GM19025 (cell line): ENCODE results near the gene NOTCH1.

Source experiments
- ATAC-seq: cut with Tn5 transposase; IDR thresholded peaks from one replicate; pipeline ENCODE4 v1.9.1; 2021; ENCODE audit warnings: mild to moderate bottlenecking, low read depth, moderate library complexity; ENCODE audit not compliant: unreplicated experiment

Gene NOTCH1

DNA sequence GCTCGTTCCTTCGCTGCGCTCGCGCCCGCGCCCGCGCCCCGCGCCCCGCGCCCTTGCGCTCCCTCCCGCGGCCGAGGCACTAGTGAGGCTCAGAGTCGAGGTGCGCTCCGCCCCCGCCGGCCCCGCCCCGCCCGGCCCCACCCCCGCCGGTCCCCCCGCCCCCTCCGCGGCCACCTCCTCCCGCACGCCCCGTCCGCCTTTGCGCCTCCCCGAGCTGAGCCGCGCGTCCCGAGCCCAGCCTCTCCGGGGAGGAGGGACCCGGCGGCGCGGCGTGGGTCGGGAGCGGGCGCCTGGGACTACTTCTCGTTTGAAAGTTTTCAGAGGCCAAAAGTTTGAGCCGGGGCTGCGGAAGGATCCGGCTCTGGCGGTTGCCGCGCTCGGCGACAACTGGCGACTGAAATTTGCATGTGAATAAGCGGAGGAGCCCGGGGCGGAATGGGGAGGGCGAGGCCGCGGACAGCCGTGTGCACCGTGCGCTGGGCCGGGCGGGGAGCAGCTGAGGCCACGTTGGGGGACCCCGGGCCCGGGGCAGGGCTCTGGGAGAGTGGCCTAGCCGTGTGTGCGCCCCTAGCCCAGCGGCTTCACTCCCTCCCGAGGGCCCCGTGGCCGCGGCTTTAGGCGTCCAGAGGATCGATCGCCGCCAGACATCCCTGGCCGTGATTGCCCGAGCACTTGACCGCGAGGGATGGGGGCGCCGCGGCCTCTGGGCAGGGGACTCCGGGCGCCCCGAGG, at the start of gene NOTCH1:
NOTCH1 (minus strand) TSS at position 84 of the 732 bp plus-strand sequence. CDS start 262 bp downstream, outside the sequence.
- ATAC-seq = peak; percentile 71

GRCh38 chr9:136594492-136594891, 48.6 kb upstream of the NOTCH1 start:
- no peak for ATAC-seq

DNA sequence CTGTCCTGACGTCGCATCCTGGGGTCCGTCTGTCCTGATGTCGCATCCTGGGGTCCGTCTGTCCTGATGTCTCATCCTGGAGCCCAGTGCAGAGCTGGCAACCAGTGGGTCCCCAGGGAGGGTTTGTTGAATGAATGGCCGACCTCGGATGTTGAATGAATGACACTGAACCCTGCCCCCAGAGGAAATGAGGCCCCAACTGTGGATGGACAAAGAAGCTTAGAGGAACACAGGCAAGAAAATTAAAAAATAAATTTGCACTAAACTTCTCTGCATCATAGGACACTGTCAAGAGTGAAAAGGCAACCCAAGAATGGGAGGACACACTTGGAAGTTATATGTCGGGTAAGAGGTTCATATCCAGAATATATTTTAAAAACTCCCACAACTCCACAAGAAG, 47.7 kb upstream of the NOTCH1 start:
- ATAC-seq = no peak

DNA sequence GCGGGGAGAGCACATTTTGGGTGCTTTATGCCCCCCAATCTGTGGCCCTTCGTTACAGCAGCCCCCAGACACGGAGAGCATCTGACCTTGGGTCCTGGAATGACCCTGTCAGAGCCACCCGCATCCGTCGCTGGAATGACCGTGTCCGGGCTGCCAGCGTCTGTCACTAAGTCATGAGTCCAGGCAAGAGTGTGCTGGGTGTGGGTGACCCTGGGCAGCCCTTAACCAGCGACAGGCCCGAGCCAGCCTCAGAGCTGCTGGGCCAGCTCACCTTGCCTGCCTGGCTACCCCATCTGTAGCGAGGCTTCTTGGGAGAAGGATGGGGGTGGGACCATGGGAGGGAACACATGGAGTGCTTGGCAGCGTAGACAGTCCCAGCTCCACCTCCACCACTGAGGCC, 46.8 kb upstream of the NOTCH1 start:
- no peak for ATAC-seq

GRCh38 chr9:136590821-136591752, 45.2 kb upstream of the NOTCH1 start:
- no peak for ATAC-seq

DNA sequence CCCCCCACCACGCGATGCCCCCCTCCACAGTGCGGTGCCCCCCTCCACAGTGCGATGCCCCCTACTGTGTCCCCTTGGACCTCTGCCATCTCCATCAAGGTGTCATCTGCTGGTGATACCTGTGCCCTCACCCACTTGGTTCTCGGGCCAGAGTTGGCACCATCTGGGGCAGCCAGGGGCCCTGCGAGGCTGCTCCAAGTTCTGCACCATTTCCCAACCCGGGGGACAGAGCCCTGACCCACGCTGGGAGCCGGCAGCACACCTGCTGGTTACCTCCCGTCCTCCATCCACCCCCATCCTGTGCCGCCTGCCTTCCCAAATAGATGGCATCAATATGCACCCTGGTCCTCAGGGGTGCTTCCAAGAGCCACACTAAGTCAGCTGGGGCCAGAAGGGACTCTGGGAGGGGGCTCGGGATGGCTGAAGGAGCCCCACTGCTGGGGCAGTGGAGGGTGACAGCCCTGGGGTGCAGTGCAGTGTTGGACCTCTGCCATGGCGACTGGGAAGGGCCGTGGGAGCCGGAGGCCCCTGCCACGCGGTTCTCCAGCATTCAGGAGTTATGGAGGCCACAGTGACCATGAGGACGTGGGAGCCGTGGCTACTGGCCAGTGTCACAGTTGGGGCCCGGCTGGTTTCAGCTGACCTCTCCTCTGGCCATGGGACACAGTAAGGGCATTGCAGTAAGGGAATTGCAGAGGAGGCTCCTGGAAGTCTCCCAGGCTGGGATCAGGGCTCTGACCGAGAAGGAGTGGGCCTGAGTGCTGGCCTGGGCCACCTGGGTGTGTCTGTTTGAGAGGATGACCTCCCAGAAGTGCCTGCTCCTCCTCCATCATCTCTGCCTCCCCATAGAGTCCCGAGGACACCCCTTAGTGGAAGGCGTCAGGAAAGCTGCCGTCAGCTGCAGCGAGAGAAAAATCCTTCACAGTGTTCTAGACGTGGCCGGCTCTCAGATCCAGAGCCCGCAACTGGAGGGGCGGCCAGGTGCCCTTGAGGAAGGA, 44.2 kb upstream of the NOTCH1 start:
- ATAC-seq = no peak

GRCh38 chr9:136588663-136589464, 43.0 kb upstream of the NOTCH1 start:
- ATAC-seq = no peak

DNA sequence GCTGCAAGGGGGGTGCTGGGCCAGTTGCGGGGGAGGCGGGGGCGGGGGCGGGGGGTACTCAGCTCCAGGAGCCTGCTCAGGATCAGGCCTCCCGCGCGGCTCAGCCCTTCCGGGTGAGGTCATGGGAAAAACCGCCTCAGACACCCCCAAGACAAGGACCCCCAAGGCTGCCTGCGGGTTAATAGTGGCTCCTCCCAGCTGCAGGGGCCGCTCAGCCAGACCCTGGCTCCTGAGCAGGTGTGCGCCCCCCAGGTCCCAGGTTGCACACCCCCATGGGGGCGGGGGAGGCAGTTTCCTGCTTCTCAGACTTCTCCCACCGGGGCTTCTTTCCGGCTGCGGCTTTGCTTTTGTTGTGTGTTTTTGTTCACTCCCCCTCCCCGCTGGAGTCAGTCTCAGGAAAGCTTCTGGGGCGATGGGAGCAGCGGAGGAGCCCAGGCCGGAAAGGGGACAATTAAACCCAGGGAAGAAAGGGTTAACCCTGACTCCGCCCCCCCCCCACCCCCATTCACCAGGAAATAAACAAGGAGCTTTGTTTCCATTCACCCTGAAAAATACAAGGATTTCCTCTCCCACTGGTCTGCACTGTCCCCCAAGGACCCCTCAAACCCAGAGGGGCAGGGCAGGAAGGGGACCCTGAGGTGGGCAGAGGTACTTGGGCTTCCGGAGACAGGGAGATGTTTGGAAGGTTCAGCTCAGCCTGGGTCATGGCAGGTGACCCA, 42.3 kb upstream of the NOTCH1 start:
- no peak for ATAC-seq

DNA sequence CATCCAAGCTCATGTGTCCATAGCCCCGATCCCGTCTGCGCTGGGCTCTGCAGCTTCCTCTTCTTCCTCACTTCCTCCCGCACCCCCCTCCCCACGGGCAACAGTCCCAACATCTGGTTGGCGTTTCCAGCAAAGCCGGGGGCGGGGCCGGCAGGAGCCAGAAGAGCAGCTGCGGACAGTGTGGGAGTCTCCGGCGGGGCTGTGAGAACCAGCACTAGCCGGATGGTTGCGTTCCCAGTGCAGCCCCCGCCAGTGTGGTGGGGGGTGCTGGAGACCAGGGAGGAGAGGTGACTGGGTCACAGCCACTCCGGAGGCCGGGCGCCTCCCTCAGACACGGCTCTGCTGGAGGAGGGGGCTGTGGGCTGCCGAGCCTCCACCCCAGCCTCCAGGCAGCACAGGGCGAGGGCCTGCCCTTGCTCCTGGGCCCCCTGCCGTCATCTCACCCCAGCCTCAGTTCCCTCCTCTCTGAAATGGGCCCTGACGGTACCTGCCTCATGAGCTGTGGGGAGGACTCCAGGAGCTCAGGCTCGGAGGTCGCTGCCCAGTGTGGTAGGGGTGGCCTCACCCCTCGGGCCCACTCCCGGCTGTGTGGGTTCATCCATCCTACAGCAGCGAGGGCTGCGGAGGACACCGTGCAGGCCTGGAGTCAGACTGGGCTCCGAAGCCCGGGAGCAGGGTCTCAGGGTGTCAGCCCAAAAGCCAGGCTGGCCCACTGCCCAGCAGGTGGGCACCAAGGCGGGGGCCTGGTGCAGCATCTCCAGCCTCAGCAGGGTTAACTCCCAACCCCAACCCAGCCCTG, 41.5 kb upstream of the NOTCH1 start:
- no peak for ATAC-seq

- no peak for ATAC-seq
Measured at GRCh38 chr9:136586391-136586953, 40.6 kb upstream of the NOTCH1 start.

DNA sequence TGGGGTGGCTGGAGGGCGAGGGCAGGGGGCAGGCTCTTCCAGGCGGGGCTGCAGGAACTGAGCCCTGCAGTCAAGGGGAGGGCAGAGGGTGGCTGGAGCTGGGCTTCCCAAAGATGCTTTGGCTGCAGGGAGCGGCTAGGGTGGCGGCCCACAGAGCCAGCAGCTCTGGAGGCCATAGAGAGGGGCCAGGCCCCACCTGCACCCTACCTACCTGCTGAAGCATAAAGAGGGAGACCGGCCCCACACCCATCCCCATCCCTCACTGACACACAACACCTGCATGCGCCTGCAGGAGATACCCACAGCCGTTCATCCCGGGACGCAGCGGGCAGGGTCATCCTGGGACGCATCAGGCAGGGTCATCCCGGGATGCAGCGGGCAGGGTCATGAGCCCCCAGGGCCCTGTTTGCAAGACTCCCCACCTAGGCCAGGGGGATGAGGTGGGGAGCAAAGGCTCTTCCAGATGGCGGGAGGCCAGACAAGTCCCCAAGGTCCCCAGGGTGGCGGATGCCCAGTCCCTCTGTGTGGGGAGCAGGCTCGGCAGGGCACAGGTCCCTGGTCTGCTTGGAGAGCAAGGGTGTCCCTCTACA, 39.8 kb upstream of the NOTCH1 start:
- no peak for ATAC-seq

DNA sequence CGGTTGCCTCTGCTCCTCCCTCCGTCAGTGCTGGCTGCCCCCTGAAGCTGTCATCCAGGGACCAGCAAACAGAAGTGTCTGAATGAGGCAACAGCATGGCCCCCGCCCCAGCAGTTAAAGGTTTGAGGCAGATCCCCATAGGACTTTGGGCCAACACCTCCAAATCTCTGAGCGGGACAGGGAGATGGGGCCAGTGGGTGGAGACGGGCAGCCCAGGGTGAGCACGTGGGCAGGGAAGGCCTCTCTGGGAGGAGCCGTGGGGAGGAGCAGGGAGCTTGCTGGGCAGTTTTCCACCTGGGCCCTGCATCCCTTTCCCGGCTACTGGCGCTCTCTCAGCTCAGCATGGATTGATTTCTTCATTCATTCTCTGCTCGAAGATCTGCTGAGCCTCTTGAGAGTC, 39.1 kb upstream of the NOTCH1 start:
- no peak for ATAC-seq

- no peak for ATAC-seq
Measured at GRCh38 chr9:136584401-136584932, 38.6 kb upstream of the NOTCH1 start.

- no peak for ATAC-seq
Measured at GRCh38 chr9:136582977-136583735, 37.3 kb upstream of the NOTCH1 start.

DNA sequence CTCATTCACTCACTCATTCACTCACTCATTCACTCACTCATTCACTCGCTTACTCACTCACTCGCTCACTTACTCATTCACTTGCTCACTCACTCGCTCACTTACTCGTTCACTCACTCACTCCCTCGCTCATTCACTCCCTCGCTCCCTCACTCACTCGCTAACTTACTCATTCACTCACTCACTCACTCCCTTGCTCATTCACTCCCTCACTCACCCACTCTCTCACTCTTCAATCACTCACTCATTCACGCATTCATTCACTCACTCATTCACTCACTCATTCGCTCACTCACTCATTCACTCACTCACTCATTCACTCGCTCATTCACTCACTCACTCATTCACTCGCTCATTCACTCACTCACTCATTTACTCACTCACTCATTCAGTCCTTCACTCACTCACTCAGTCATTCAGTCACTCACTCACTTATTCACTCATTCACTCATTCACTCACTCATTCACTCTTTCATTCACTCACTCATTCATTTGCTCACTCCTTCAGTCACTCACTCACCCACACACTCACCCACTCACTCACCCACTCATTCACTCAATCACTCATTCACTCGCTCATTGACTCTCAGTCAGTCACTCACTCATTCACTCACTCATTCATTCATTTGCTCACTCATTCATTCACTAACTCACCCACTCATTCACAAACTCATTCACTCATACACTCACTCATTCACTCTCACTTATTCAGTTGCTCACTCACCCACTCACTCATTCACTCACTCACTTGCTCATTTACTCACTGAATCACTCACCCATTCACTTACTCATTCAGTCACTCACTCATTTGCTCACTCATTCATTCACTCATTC, 36.0 kb upstream of the NOTCH1 start:
- ATAC-seq = no peak
